ENCODE data around the gene SEMA4C.

The SEMA4C gene

GRCh38 chr2:96841701-96842495 is 28.0 kb downstream of the SEMA4C start:
- Mint-ChIP-seq H3K27ac (peak overlapping the region; percentile 0), H3K27me3 (no peaks in the 10 kb centered on the region), H3K36me3 (peaks cover 4 to 25% of the 10 kb centered on the region in 2 donors), H3K9me3 (no peaks in the 10 kb centered on the region), H3K4me3 (no peak overlapping the region), H3K4me1 (peaks cover 14 to 19% of the 10 kb centered on the region in 2 donors)
- ATAC-seq (replicated peaks) (no peak), DNase-seq (no peak)

- Mint-ChIP-seq H3K36me3 (peaks cover 2 to 27% of the 10 kb centered on the region in 2 donors), H3K4me3 (peak overlapping the region; percentile 59 to 73), H3K27ac (no peak overlapping the region), H3K4me1 (peaks cover 14 to 19% of the 10 kb centered on the region in 2 donors), H3K9me3 (no peaks in the 10 kb centered on the region), H3K27me3 (no peaks in the 10 kb centered on the region)
- DNase-seq (no peak), ATAC-seq (replicated peaks) (no peak)
These were observed 29.7 kb downstream of the SEMA4C start for GRCh38 chr2:96839875-96840850.

- H3K27ac Mint-ChIP-seq, result peak overlapping the region; percentile 62
- peak overlapping the region; percentile 73 to 74 for H3K4me3 Mint-ChIP-seq
These were observed 30.5 kb downstream of the SEMA4C start for GRCh38 chr2:96839293-96839874.

GRCh38 chr2:96838345-96839292 is 31.3 kb downstream of the SEMA4C start:
- ATAC-seq (replicated peaks), result peak in 1 of 2 donors; percentile 16
- H3K27me3 Mint-ChIP-seq, result no peaks in the 10 kb centered on the region
- H3K4me1 Mint-ChIP-seq, result peaks cover 14 to 21% of the 10 kb centered on the region in 2 donors
- H3K9me3 Mint-ChIP-seq, result no peaks in the 10 kb centered on the region
- no peak overlapping the region for H3K27ac Mint-ChIP-seq
- H3K36me3 Mint-ChIP-seq, result peaks cover 2 to 22% of the 10 kb centered on the region in 2 donors
- no peak for DNase-seq
- peak overlapping the region; percentile 73 to 74 for H3K4me3 Mint-ChIP-seq

More at GRCh38 chr2:96839293-96839874, 30.5 kb downstream of the SEMA4C start:
- ATAC-seq (replicated peaks) (peak; percentile 94 to 97), DNase-seq (peak; percentile 66)
- Mint-ChIP-seq H3K9me3 (no peaks in the 10 kb centered on the region), H3K4me1 (peaks cover 14 to 19% of the 10 kb centered on the region in 2 donors), H3K36me3 (peaks cover 2 to 26% of the 10 kb centered on the region in 2 donors), H3K27me3 (no peaks in the 10 kb centered on the region)

- DNase-seq (no peak), ATAC-seq (replicated peaks) (no peak)
- Mint-ChIP-seq H3K9me3 (no peaks in the 10 kb centered on the region), H3K4me3 (no peak overlapping the region), H3K36me3 (peaks cover 4 to 32% of the 10 kb centered on the region in 2 donors), H3K4me1 (peaks cover 19 to 29% of the 10 kb centered on the region in 2 donors), H3K27ac (no peak overlapping the region), H3K27me3 (no peaks in the 10 kb centered on the region)
These were observed 32.3 kb downstream of the SEMA4C start for GRCh38 chr2:96837575-96837974.

- Mint-ChIP-seq H3K4me3 (no peak overlapping the region), H3K36me3 (peaks cover 15 to 34% of the 10 kb centered on the region in 2 donors), H3K4me1 (peaks cover 19 to 28% of the 10 kb centered on the region in 2 donors), H3K27me3 (no peaks in the 10 kb centered on the region), H3K27ac (no peak overlapping the region), H3K9me3 (no peaks in the 10 kb centered on the region)
- DNase-seq (no peak), ATAC-seq (replicated peaks) (no peak)
These were observed 34.0 kb downstream of the SEMA4C start for GRCh38 chr2:96835830-96836229.

- ATAC-seq (replicated peaks), result peak in 1 of 2 donors; percentile 31
- H3K27ac Mint-ChIP-seq, result peak overlapping the region; percentile 59
- peaks cover 32 to 45% of the 10 kb centered on the region in 2 donors for H3K36me3 Mint-ChIP-seq
- DNase-seq, result no peak
- peaks cover 9 to 10% of the 10 kb centered on the region in 2 donors for H3K4me1 Mint-ChIP-seq
- no peaks in the 10 kb centered on the region for H3K9me3 Mint-ChIP-seq
- no peak overlapping the region for H3K4me3 Mint-ChIP-seq
- no peaks in the 10 kb centered on the region for H3K27me3 Mint-ChIP-seq
These were observed 36.9 kb downstream of the SEMA4C start for GRCh38 chr2:96832754-96833507.

- Mint-ChIP-seq H3K27me3 (no peaks in the 10 kb centered on the region), H3K27ac (no peak overlapping the region), H3K4me1 (peaks cover 9 to 10% of the 10 kb centered on the region in 2 donors), H3K4me3 (no peak overlapping the region), H3K9me3 (no peaks in the 10 kb centered on the region), H3K36me3 (peaks cover 36 to 45% of the 10 kb centered on the region in 2 donors)
- no peak for ATAC-seq (replicated peaks)
- no peak for DNase-seq
These were observed 37.5 kb downstream of the SEMA4C start for GRCh38 chr2:96832408-96832753.

GRCh38 chr2:96831679-96832078 is 38.2 kb downstream of the SEMA4C start:
- Mint-ChIP-seq H3K4me1 (peaks cover 9 to 10% of the 10 kb centered on the region in 2 donors), H3K36me3 (peaks cover 36 to 45% of the 10 kb centered on the region in 2 donors), H3K27me3 (no peaks in the 10 kb centered on the region), H3K9me3 (no peaks in the 10 kb centered on the region), H3K27ac (peak overlapping the region; percentile 65), H3K4me3 (no peak overlapping the region)
- ATAC-seq (replicated peaks) (no peak), DNase-seq (no peak)

- H3K27ac Mint-ChIP-seq, result peak overlapping the region; percentile 61
- no peaks in the 10 kb centered on the region for H3K27me3 Mint-ChIP-seq
- H3K4me3 Mint-ChIP-seq, result no peak overlapping the region
- peaks cover 9 to 10% of the 10 kb centered on the region in 2 donors for H3K4me1 Mint-ChIP-seq
- peaks cover 38 to 46% of the 10 kb centered on the region in 2 donors for H3K36me3 Mint-ChIP-seq
- ATAC-seq (replicated peaks), result no peak
- no peak for DNase-seq
- no peaks in the 10 kb centered on the region for H3K9me3 Mint-ChIP-seq
These were observed 39.8 kb downstream of the SEMA4C start for GRCh38 chr2:96830044-96830562.

- no peak for ATAC-seq (replicated peaks)
- Mint-ChIP-seq H3K9me3 (no peaks in the 10 kb centered on the region), H3K27me3 (no peaks in the 10 kb centered on the region), H3K4me3 (no peak overlapping the region), H3K27ac (no peak overlapping the region), H3K36me3 (peaks cover 41 to 51% of the 10 kb centered on the region in 2 donors), H3K4me1 (peaks cover 10 to 11% of the 10 kb centered on the region in 2 donors)
- no peak for DNase-seq
These were observed 41.0 kb downstream of the SEMA4C start for GRCh38 chr2:96828874-96829273.

- Mint-ChIP-seq H3K27ac (no peak overlapping the region), H3K4me1 (peaks cover 6 to 9% of the 10 kb centered on the region in 2 donors), H3K36me3 (peaks cover 41 to 49% of the 10 kb centered on the region in 2 donors), H3K4me3 (no peak overlapping the region), H3K9me3 (no peaks in the 10 kb centered on the region), H3K27me3 (no peaks in the 10 kb centered on the region)
- ATAC-seq (replicated peaks) (no peak), DNase-seq (no peak)
These were observed 41.4 kb downstream of the SEMA4C start for GRCh38 chr2:96828436-96828835.
